Stomach (tissue), 4 donors: ENCODE results near the gene LRFN5.

Experiments used
- CTCF ChIP-seq, 7 experiments: fragments of 450-650 bp in 4 of 7; fragments of 200-600 bp in 3 of 7; sonication (generic) in 3 of 7; IDR thresholded peaks; one replicate each; pipeline ENCODE4 v1.5.1; 2016 to 2019; ENCODE audit warnings: antibody characterized with exemption in 7 of 7, control low read depth in 2 of 7, mild to moderate bottlenecking in 1 of 7
- EP300 ChIP-seq: sonication (generic); formaldehyde crosslinking; IDR thresholded peaks from one replicate; pipeline ENCODE4 v1.6.1; 2017; ENCODE audit warnings: antibody characterized with exemption
- POLR2A ChIP-seq, 4 donors: fragments of 450-650 bp; IDR thresholded peaks; one replicate each; pipeline ENCODE4 v1.6.1; 2016; ENCODE audit warnings: antibody characterized with exemption in 4 of 4, control low read depth in 2 of 4, mild to moderate bottlenecking in 1 of 4, moderate library complexity in 1 of 4

- TF ChIP-seq POLR2A (IDR thresholded peaks at IDR 0.05) (no peak), CTCF (IDR thresholded peaks at IDR 0.05) (no peak), EP300 (no peak)
Observed at GRCh38 chr14:41901089-41901488, 294.4 kb downstream of the LRFN5 start.
